Measurements from ENCODE around the gene AHI1.
"Not testable (repeated sequence)": the region's sequence is repeated elsewhere in the genome, so short reads cannot be mapped to it uniquely, and the experiment has no call there.

Gene AHI1

GRCh38 chr6:135339920-135340319 is 157.6 kb downstream of the AHI1 start:
- H3K27ac ChIP-seq (ENCODE audit: low read length); H3K27me3 ChIP-seq (ENCODE audit: control insufficient read depth, insufficient read depth, low read length); H3K36me3 ChIP-seq (ENCODE audit: control insufficient read depth, insufficient read depth, low read length); H3K4me1 ChIP-seq (ENCODE audit: control insufficient read depth, insufficient read depth, low read length); H3K9me3 ChIP-seq (ENCODE audit: control insufficient read depth, insufficient read depth, low read length); DNase-seq (ENCODE audit: low read depth, low spot score); H3K4me3 ChIP-seq (ENCODE audit: low read length): not testable (repeated sequence)
- WGBS (ENCODE audit: insufficient coverage, insufficient read length): no CpG with 5 or more reads among the region's 8 CpGs

- no peaks in the 10 kb centered on the region for H3K4me1 ChIP-seq (ENCODE audit: control insufficient read depth, insufficient read depth, low read length)
- H3K9me3 ChIP-seq (ENCODE audit: control insufficient read depth, insufficient read depth, low read length): no peaks in the 10 kb centered on the region
- no peak for DNase-seq (ENCODE audit: low read depth, low spot score)
- WGBS (ENCODE audit: insufficient coverage, insufficient read length): no CpG with 5 or more reads among the region's 3 CpGs
- no peaks in the 10 kb centered on the region for H3K27me3 ChIP-seq (ENCODE audit: control insufficient read depth, insufficient read depth, low read length)
- H3K27ac ChIP-seq (ENCODE audit: low read length): no peak overlapping the region
- H3K36me3 ChIP-seq (ENCODE audit: control insufficient read depth, insufficient read depth, low read length): no peaks in the 10 kb centered on the region
- no peak overlapping the region for H3K4me3 ChIP-seq (ENCODE audit: low read length)
Measured at GRCh38 chr6:135334169-135334568, 163.4 kb downstream of the AHI1 start.

GRCh38 chr6:135331002-135331401 is 166.5 kb downstream of the AHI1 start:
- no peaks in the 10 kb centered on the region for H3K4me1 ChIP-seq (ENCODE audit: control insufficient read depth, insufficient read depth, low read length)
- no peaks in the 10 kb centered on the region for H3K9me3 ChIP-seq (ENCODE audit: control insufficient read depth, insufficient read depth, low read length)
- DNase-seq (ENCODE audit: low read depth, low spot score): no peak
- H3K36me3 ChIP-seq (ENCODE audit: control insufficient read depth, insufficient read depth, low read length): no peaks in the 10 kb centered on the region
- no peak overlapping the region for H3K27ac ChIP-seq (ENCODE audit: low read length)
- no peak overlapping the region for H3K4me3 ChIP-seq (ENCODE audit: low read length)
- no peaks in the 10 kb centered on the region for H3K27me3 ChIP-seq (ENCODE audit: control insufficient read depth, insufficient read depth, low read length)
- WGBS (ENCODE audit: insufficient coverage, insufficient read length): no CpG with 5 or more reads among the region's 2 CpGs

GRCh38 chr6:135329851-135330803 is 167.4 kb downstream of the AHI1 start:
- Histone ChIP-seq H3K36me3 (ENCODE audit: control insufficient read depth, insufficient read depth, low read length) (no peaks in the 10 kb centered on the region), H3K9me3 (ENCODE audit: control insufficient read depth, insufficient read depth, low read length) (no peaks in the 10 kb centered on the region), H3K27me3 (ENCODE audit: control insufficient read depth, insufficient read depth, low read length) (no peaks in the 10 kb centered on the region), H3K4me3 (ENCODE audit: low read length) (no peak overlapping the region), H3K27ac (ENCODE audit: low read length) (no peak overlapping the region), H3K4me1 (ENCODE audit: control insufficient read depth, insufficient read depth, low read length) (no peaks in the 10 kb centered on the region)
- DNase-seq (ENCODE audit: low read depth, low spot score): no peak
- no CpG with 5 or more reads among the region's 13 CpGs for WGBS (ENCODE audit: insufficient coverage, insufficient read length)

- H3K9me3 ChIP-seq (ENCODE audit: control insufficient read depth, insufficient read depth, low read length): no peaks in the 10 kb centered on the region
- H3K4me1 ChIP-seq (ENCODE audit: control insufficient read depth, insufficient read depth, low read length): no peaks in the 10 kb centered on the region; the same call in 1 of the 2 replicates
- no peak overlapping the region for H3K4me3 ChIP-seq (ENCODE audit: low read length)
- DNase-seq (ENCODE audit: low read depth, low spot score): no peak
- no peaks in the 10 kb centered on the region for H3K36me3 ChIP-seq (ENCODE audit: control insufficient read depth, insufficient read depth, low read length)
- no peaks in the 10 kb centered on the region for H3K27me3 ChIP-seq (ENCODE audit: control insufficient read depth, insufficient read depth, low read length)
- H3K27ac ChIP-seq (ENCODE audit: low read length): no peak overlapping the region
- no CpG with 5 or more reads among the region's 1 CpG for WGBS (ENCODE audit: insufficient coverage, insufficient read length)
Measured at GRCh38 chr6:135328136-135328535, 169.4 kb downstream of the AHI1 start.

- DNase-seq (ENCODE audit: low read depth, low spot score): no peak
- no peaks in the 10 kb centered on the region for H3K9me3 ChIP-seq (ENCODE audit: control insufficient read depth, insufficient read depth, low read length)
- H3K4me1 ChIP-seq (ENCODE audit: control insufficient read depth, insufficient read depth, low read length): no peaks in the 10 kb centered on the region; the same call in 1 of the 2 replicates
- no peaks in the 10 kb centered on the region for H3K27me3 ChIP-seq (ENCODE audit: control insufficient read depth, insufficient read depth, low read length)
- H3K27ac ChIP-seq (ENCODE audit: low read length): no peak overlapping the region
- no peaks in the 10 kb centered on the region for H3K36me3 ChIP-seq (ENCODE audit: control insufficient read depth, insufficient read depth, low read length)
- no peak overlapping the region for H3K4me3 ChIP-seq (ENCODE audit: low read length)
- WGBS (ENCODE audit: insufficient coverage, insufficient read length): no CpG with 5 or more reads among the region's 4 CpGs
Measured at GRCh38 chr6:135325624-135326424, 171.7 kb downstream of the AHI1 start.

GRCh38 chr6:135324531-135324930 is 173.0 kb downstream of the AHI1 start:
- no peaks in the 10 kb centered on the region; the same call in 1 of the 2 replicates for H3K4me1 ChIP-seq (ENCODE audit: control insufficient read depth, insufficient read depth, low read length)
- H3K27ac ChIP-seq (ENCODE audit: low read length): no peak overlapping the region
- DNase-seq (ENCODE audit: low read depth, low spot score): no peak
- no peak overlapping the region for H3K4me3 ChIP-seq (ENCODE audit: low read length)
- H3K36me3 ChIP-seq (ENCODE audit: control insufficient read depth, insufficient read depth, low read length): no peaks in the 10 kb centered on the region
- H3K9me3 ChIP-seq (ENCODE audit: control insufficient read depth, insufficient read depth, low read length): no peaks in the 10 kb centered on the region
- no CpG with 5 or more reads among the region's 4 CpGs for WGBS (ENCODE audit: insufficient coverage, insufficient read length)
- H3K27me3 ChIP-seq (ENCODE audit: control insufficient read depth, insufficient read depth, low read length): no peaks in the 10 kb centered on the region

- H3K9me3 ChIP-seq (ENCODE audit: control insufficient read depth, insufficient read depth, low read length): no peaks in the 10 kb centered on the region
- no peaks in the 10 kb centered on the region for H3K36me3 ChIP-seq (ENCODE audit: control insufficient read depth, insufficient read depth, low read length)
- H3K27me3 ChIP-seq (ENCODE audit: control insufficient read depth, insufficient read depth, low read length): no peaks in the 10 kb centered on the region
- no peak overlapping the region for H3K4me3 ChIP-seq (ENCODE audit: low read length)
- no peak overlapping the region for H3K27ac ChIP-seq (ENCODE audit: low read length)
- no peaks in the 10 kb centered on the region; the same call in 1 of the 2 replicates for H3K4me1 ChIP-seq (ENCODE audit: control insufficient read depth, insufficient read depth, low read length)
- WGBS (ENCODE audit: insufficient coverage, insufficient read length): no CpG with 5 or more reads among the region's 2 CpGs
- no peak for DNase-seq (ENCODE audit: low read depth, low spot score)
Measured at GRCh38 chr6:135323979-135324378, 173.6 kb downstream of the AHI1 start.

GRCh38 chr6:135323202-135323668 is 174.3 kb downstream of the AHI1 start:
- no peak overlapping the region for H3K27ac ChIP-seq (ENCODE audit: low read length)
- H3K36me3 ChIP-seq (ENCODE audit: control insufficient read depth, insufficient read depth, low read length): no peaks in the 10 kb centered on the region
- no peaks in the 10 kb centered on the region for H3K9me3 ChIP-seq (ENCODE audit: control insufficient read depth, insufficient read depth, low read length)
- H3K27me3 ChIP-seq (ENCODE audit: control insufficient read depth, insufficient read depth, low read length): no peaks in the 10 kb centered on the region
- no peak overlapping the region for H3K4me3 ChIP-seq (ENCODE audit: low read length)
- DNase-seq (ENCODE audit: low read depth, low spot score): no peak
- H3K4me1 ChIP-seq (ENCODE audit: control insufficient read depth, insufficient read depth, low read length): no peaks in the 10 kb centered on the region; the same call in 1 of the 2 replicates
- WGBS (ENCODE audit: insufficient coverage, insufficient read length): no CpG with 5 or more reads among the region's 6 CpGs

- Histone ChIP-seq H3K4me3 (ENCODE audit: low read length) (no peak overlapping the region), H3K27me3 (ENCODE audit: control insufficient read depth, insufficient read depth, low read length) (no peaks in the 10 kb centered on the region), H3K9me3 (ENCODE audit: control insufficient read depth, insufficient read depth, low read length) (no peaks in the 10 kb centered on the region), H3K4me1 (ENCODE audit: control insufficient read depth, insufficient read depth, low read length) (no peaks in the 10 kb centered on the region; the same call in 1 of the 2 replicates), H3K27ac (ENCODE audit: low read length) (no peak overlapping the region), H3K36me3 (ENCODE audit: control insufficient read depth, insufficient read depth, low read length) (no peaks in the 10 kb centered on the region)
- no CpG with 5 or more reads among the region's 3 CpGs for WGBS (ENCODE audit: insufficient coverage, insufficient read length)
- no peak for DNase-seq (ENCODE audit: low read depth, low spot score)
Measured at GRCh38 chr6:135322427-135323201, 174.9 kb downstream of the AHI1 start.
